ENCODE results near the gene COL24A1. TPM values are rescaled to one million over a fixed set of nuclear protein-coding genes. Genes with fewer than 3 reads are reported as not detected.

Gene COL24A1
- polyA plus RNA-seq, 1 donor (not counting 4 experiments of a cell fraction or from before 2014, with no cell fraction given), result not detected

- no peaks in the 10 kb centered on the region for H3K27me3 ChIP-seq (ENCODE audit: control insufficient read depth, extremely low read depth, insufficient read depth, low read length)
- dilution Hi-C loops (cut with MboI; ENCODE audit: extremely low pct_ligation_motif_present, low sequenced_read_pairs), result no loop called here
- H3K27ac ChIP-seq (ENCODE audit: control insufficient read depth, insufficient read depth, low read length), result no peak overlapping the region
- DNase-seq (ENCODE audit: low read depth, low spot score) (no peak), FAIRE-seq (no peak)
- H3K4me3 ChIP-seq (ENCODE audit: control insufficient read depth in 2 of 3, extremely low read depth in 1 of 3, insufficient read depth in 2 of 3, low read depth in 1 of 3, low read length in 3 of 3), result no peak overlapping the region
- H2AFZ ChIP-seq (ENCODE audit: control insufficient read depth, low read length), result no peak overlapping the region
- no peaks in the 10 kb centered on the region for H3K4me1 ChIP-seq (ENCODE audit: control insufficient read depth, extremely low read depth, insufficient read depth, low read length)
- no peak overlapping the region for H3K4me2 ChIP-seq (ENCODE audit: control insufficient read depth, extremely low read depth, insufficient read depth, low read depth, low read length)
- no peaks in the 10 kb centered on the region for H3K9me3 ChIP-seq (ENCODE audit: control insufficient read depth, low read depth, low read length)
- H4K20me1 ChIP-seq (ENCODE audit: control insufficient read depth, extremely low read depth, insufficient read depth, low read length), result no peaks in the 10 kb centered on the region
- no peaks in the 10 kb centered on the region for H3K9me1 ChIP-seq (ENCODE audit: control insufficient read depth, extremely low read depth, insufficient read depth, low read length)
- H3K9ac ChIP-seq (ENCODE audit: control insufficient read depth, extremely low read depth, insufficient read depth, low read length), result no peak overlapping the region
- H3K79me2 ChIP-seq (ENCODE audit: control insufficient read depth, insufficient read depth, low read length), result no peaks in the 10 kb centered on the region
- no peaks in the 10 kb centered on the region for H3K36me3 ChIP-seq (ENCODE audit: control insufficient read depth in 2 of 2, extremely low read depth in 1 of 2, insufficient read depth in 2 of 2, low read length in 2 of 2)
- no peak for TF ChIP-seq CTCF (optimal IDR thresholded peaks at IDR 0.05 in 1 of 3, IDR thresholded peaks at IDR 0.05 in 1 of 3, conservative IDR thresholded peaks at IDR 0.05 in 1 of 3; ENCODE audit: extremely low read depth in 1 of 3, insufficient read depth in 2 of 3, low read length in 3 of 3)
- no peak for TF ChIP-seq EZH2 (IDR thresholded peaks at IDR 0.05; ENCODE audit: low read length)
Measured at GRCh38 chr1:86089765-86090164, 66.8 kb downstream of the COL24A1 start.

- no peaks in the 10 kb centered on the region for H3K36me3 ChIP-seq (ENCODE audit: control insufficient read depth in 2 of 2, extremely low read depth in 1 of 2, insufficient read depth in 2 of 2, low read length in 2 of 2)
- H3K4me3 ChIP-seq (ENCODE audit: control insufficient read depth in 2 of 3, extremely low read depth in 1 of 3, insufficient read depth in 2 of 3, low read depth in 1 of 3, low read length in 3 of 3), result no peak overlapping the region
- H2AFZ ChIP-seq (ENCODE audit: control insufficient read depth, low read length), result no peak overlapping the region
- H4K20me1 ChIP-seq (ENCODE audit: control insufficient read depth, extremely low read depth, insufficient read depth, low read length), result no peaks in the 10 kb centered on the region
- no peaks in the 10 kb centered on the region for H3K9me3 ChIP-seq (ENCODE audit: control insufficient read depth, low read depth, low read length)
- no peaks in the 10 kb centered on the region for H3K4me1 ChIP-seq (ENCODE audit: control insufficient read depth, extremely low read depth, insufficient read depth, low read length)
- H3K79me2 ChIP-seq (ENCODE audit: control insufficient read depth, insufficient read depth, low read length), result no peaks in the 10 kb centered on the region
- no peak overlapping the region for H3K27ac ChIP-seq (ENCODE audit: control insufficient read depth, insufficient read depth, low read length)
- no peak overlapping the region for H3K9ac ChIP-seq (ENCODE audit: control insufficient read depth, extremely low read depth, insufficient read depth, low read length)
- no peak for TF ChIP-seq EZH2 (IDR thresholded peaks at IDR 0.05; ENCODE audit: low read length)
- no peaks in the 10 kb centered on the region for H3K9me1 ChIP-seq (ENCODE audit: control insufficient read depth, extremely low read depth, insufficient read depth, low read length)
- FAIRE-seq, result no peak
- dilution Hi-C loops (cut with MboI; ENCODE audit: extremely low pct_ligation_motif_present, low sequenced_read_pairs), result no loop called here
- no peak for DNase-seq (ENCODE audit: low read depth, low spot score)
- H3K27me3 ChIP-seq (ENCODE audit: control insufficient read depth, extremely low read depth, insufficient read depth, low read length), result no peaks in the 10 kb centered on the region
- H3K4me2 ChIP-seq (ENCODE audit: control insufficient read depth, extremely low read depth, insufficient read depth, low read depth, low read length), result no peak overlapping the region
Measured at GRCh38 chr1:86085741-86086409, 70.7 kb downstream of the COL24A1 start.

- dilution Hi-C loops (cut with MboI; ENCODE audit: extremely low pct_ligation_motif_present, low sequenced_read_pairs), result no loop called here
- DNase-seq (ENCODE audit: low read depth, low spot score), result no peak
- Histone ChIP-seq H3K9me1 (ENCODE audit: control insufficient read depth, extremely low read depth, insufficient read depth, low read length) (no peaks in the 10 kb centered on the region), H2AFZ (ENCODE audit: control insufficient read depth, low read length) (no peak overlapping the region), H3K4me3 (ENCODE audit: control insufficient read depth in 2 of 3, extremely low read depth in 1 of 3, insufficient read depth in 2 of 3, low read depth in 1 of 3, low read length in 3 of 3) (no peak overlapping the region), H4K20me1 (ENCODE audit: control insufficient read depth, extremely low read depth, insufficient read depth, low read length) (no peaks in the 10 kb centered on the region), H3K79me2 (ENCODE audit: control insufficient read depth, insufficient read depth, low read length) (no peaks in the 10 kb centered on the region), H3K9ac (ENCODE audit: control insufficient read depth, extremely low read depth, insufficient read depth, low read length) (no peak overlapping the region), H3K9me3 (ENCODE audit: control insufficient read depth, low read depth, low read length) (no peaks in the 10 kb centered on the region), H3K36me3 (ENCODE audit: control insufficient read depth in 2 of 2, extremely low read depth in 1 of 2, insufficient read depth in 2 of 2, low read length in 2 of 2) (no peaks in the 10 kb centered on the region), H3K27ac (ENCODE audit: control insufficient read depth, insufficient read depth, low read length) (no peak overlapping the region), H3K4me1 (ENCODE audit: control insufficient read depth, extremely low read depth, insufficient read depth, low read length) (no peaks in the 10 kb centered on the region), H3K4me2 (ENCODE audit: control insufficient read depth, extremely low read depth, insufficient read depth, low read depth, low read length) (no peak overlapping the region), H3K27me3 (ENCODE audit: control insufficient read depth, extremely low read depth, insufficient read depth, low read length) (no peaks in the 10 kb centered on the region)
- TF ChIP-seq CTCF (optimal IDR thresholded peaks at IDR 0.05 in 1 of 3, IDR thresholded peaks at IDR 0.05 in 1 of 3, conservative IDR thresholded peaks at IDR 0.05 in 1 of 3; ENCODE audit: extremely low read depth in 1 of 3, insufficient read depth in 2 of 3, low read length in 3 of 3) (no peak), EZH2 (IDR thresholded peaks at IDR 0.05; ENCODE audit: low read length) (no peak)
- no peak for FAIRE-seq
Measured at GRCh38 chr1:86084998-86085397, 71.6 kb downstream of the COL24A1 start.

All from keratinocyte (primary cell).